Measurements from ENCODE around the gene TANGO6.

TANGO6 gene

DNA sequence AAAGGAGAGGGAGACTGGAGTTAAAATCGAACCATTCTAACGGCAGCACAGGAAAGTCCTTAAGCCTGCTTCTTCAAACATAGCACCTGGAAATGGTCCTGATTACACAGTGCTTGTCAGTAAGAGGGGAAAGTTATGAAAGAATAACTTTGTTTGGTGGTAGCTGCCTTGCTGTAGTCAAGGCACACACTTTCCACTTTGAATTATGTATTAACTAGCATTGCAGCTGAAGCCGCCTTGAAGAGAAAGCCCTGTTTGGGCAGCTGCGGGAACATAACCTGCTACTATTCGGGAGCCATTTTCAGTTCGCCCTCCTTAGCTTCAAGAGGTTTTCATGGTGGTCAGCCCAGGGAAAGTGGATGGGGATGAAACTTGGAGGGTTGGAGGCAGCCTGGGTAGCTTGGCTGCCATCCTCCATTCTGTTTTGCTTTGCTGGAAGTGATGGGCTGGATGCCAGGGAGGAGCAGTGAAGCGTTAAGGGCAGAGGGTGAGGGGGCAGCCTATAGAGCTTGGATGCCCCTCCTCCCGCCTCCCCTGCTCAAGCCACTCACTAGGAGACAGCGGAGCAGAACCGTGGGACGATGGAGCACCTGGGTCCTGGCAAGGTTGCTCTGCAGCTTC, 256.9 kb downstream of the TANGO6 start:
- Histone ChIP-seq H3K9me3 (ENCODE audit: severe bottlenecking) (no peaks in the 10 kb centered on the region), H3K4me1 (ENCODE audit: insufficient read depth, poor library complexity, severe bottlenecking) (peaks cover 3% of the 10 kb centered on the region), H3K27me3 (ENCODE audit: insufficient read depth, poor library complexity, severe bottlenecking) (no peaks in the 10 kb centered on the region), H3K36me3 (ENCODE audit: low read depth) (no peaks in the 10 kb centered on the region), H3K4me3 (ENCODE audit: severe bottlenecking) (no peak overlapping the region), H3K27ac (ENCODE audit: poor library complexity, severe bottlenecking) (no peak overlapping the region)
- ATAC-seq (ENCODE audit: low read depth) (no peak), DNase-seq (ENCODE audit: low spot score) (no peak)
- TF ChIP-seq, protein P1, sequence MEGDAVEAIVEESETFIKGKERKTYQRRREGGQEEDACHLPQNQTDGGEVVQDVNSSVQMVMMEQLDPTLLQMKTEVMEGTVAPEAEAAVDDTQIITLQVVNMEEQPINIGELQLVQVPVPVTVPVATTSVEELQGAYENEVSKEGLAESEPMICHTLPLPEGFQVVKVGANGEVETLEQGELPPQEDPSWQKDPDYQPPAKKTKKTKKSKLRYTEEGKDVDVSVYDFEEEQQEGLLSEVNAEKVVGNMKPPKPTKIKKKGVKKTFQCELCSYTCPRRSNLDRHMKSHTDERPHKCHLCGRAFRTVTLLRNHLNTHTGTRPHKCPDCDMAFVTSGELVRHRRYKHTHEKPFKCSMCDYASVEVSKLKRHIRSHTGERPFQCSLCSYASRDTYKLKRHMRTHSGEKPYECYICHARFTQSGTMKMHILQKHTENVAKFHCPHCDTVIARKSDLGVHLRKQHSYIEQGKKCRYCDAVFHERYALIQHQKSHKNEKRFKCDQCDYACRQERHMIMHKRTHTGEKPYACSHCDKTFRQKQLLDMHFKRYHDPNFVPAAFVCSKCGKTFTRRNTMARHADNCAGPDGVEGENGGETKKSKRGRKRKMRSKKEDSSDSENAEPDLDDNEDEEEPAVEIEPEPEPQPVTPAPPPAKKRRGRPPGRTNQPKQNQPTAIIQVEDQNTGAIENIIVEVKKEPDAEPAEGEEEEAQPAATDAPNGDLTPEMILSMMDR (IDR thresholded peaks at IDR 0.05; ENCODE audit: poor library complexity, severe bottlenecking), result no peak

DNA sequence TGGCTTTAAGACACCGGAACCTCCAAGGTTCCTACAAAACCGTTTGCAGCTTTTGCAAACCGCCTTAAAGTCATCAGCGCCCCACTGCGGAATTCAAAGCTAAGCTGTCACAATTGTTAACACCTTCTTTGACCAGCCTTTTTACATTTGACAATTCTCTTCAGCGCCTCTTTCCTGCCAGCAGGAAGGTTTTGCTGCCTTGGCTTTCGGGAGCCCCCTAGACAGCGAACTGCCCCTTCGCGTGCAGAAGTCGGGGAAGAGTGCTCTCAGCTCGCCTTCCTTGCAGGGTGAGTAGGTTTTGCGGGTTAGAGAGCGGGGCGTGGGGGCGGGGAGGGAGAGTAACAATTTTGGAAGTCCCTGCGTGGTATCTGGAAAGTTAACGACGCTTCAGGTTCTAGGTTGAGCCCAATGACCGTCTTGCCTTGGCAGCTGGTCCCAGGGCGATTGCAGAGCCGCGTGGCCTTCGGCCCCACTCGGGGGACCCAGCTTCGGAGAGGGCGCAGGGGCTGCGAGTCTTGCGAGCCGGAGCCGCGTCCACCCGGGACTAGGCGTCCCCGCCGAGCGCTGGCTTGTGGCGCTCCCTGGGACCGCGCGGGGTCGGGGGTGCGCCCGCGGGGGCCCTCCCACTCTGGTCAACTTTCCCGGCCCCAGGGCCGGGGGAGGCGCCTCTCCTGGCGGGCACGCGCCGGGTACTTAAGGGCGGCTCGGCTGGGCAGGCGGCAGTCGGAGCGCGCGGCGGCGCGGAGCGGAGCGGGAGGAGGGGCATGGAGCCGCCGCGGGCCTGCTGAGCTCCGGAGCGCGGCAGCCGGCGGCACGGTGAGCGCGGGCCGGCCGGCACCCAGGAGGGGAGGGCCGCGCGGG, 262.4 kb downstream of the TANGO6 start, which contains the start of gene HAS3:
TSS of gene HAS3 (plus strand) at position 153 of the 861 bp plus-strand sequence. CDS start 3,743 bp downstream, outside the sequence.
- no peaks in the 10 kb centered on the region for H3K27me3 ChIP-seq (ENCODE audit: insufficient read depth, poor library complexity, severe bottlenecking)
- peaks cover 1% of the 10 kb centered on the region for H3K4me1 ChIP-seq (ENCODE audit: insufficient read depth, poor library complexity, severe bottlenecking)
- peak within 1 kb of the TSS; percentile 47 for H3K27ac ChIP-seq (ENCODE audit: poor library complexity, severe bottlenecking)
- H3K36me3 ChIP-seq (ENCODE audit: low read depth), result peaks cover 19% of the 10 kb centered on the region
- H3K9me3 ChIP-seq (ENCODE audit: severe bottlenecking), result no peaks in the 10 kb centered on the region
- TF ChIP-seq, protein P1 (IDR thresholded peaks at IDR 0.05; ENCODE audit: poor library complexity, severe bottlenecking), result peak; percentile 79
- ATAC-seq (ENCODE audit: low read depth), result peak; percentile 58
- peak within 1 kb of the TSS; percentile 50 for H3K4me3 ChIP-seq (ENCODE audit: severe bottlenecking)
- DNase-seq (ENCODE audit: low spot score), result no peak

GRCh38 chr16:69106491-69107315, 263.4 kb downstream of the TANGO6 start:
- Histone ChIP-seq H3K27ac (ENCODE audit: poor library complexity, severe bottlenecking) (peak overlapping the region; percentile 47), H3K4me3 (ENCODE audit: severe bottlenecking) (peak overlapping the region; percentile 50), H3K27me3 (ENCODE audit: insufficient read depth, poor library complexity, severe bottlenecking) (no peaks in the 10 kb centered on the region), H3K9me3 (ENCODE audit: severe bottlenecking) (no peaks in the 10 kb centered on the region), H3K36me3 (ENCODE audit: low read depth) (peaks cover 21% of the 10 kb centered on the region), H3K4me1 (ENCODE audit: insufficient read depth, poor library complexity, severe bottlenecking) (no peaks in the 10 kb centered on the region)
- ATAC-seq (ENCODE audit: low read depth) (peak; percentile 17), DNase-seq (ENCODE audit: low spot score) (no peak)
- TF ChIP-seq, protein P1 (IDR thresholded peaks at IDR 0.05; ENCODE audit: poor library complexity, severe bottlenecking), result no peak

GRCh38 chr16:69107316-69107962, 264.1 kb downstream of the TANGO6 start:
- H3K27ac ChIP-seq (ENCODE audit: poor library complexity, severe bottlenecking), result peak overlapping the region; percentile 47
- no peak for DNase-seq (ENCODE audit: low spot score)
- H3K4me1 ChIP-seq (ENCODE audit: insufficient read depth, poor library complexity, severe bottlenecking), result no peaks in the 10 kb centered on the region
- peaks cover 28% of the 10 kb centered on the region for H3K36me3 ChIP-seq (ENCODE audit: low read depth)
- no peaks in the 10 kb centered on the region for H3K27me3 ChIP-seq (ENCODE audit: insufficient read depth, poor library complexity, severe bottlenecking)
- TF ChIP-seq, protein P1 (IDR thresholded peaks at IDR 0.05; ENCODE audit: poor library complexity, severe bottlenecking), result peak; percentile 20
- peak; percentile 29 for ATAC-seq (ENCODE audit: low read depth)
- H3K9me3 ChIP-seq (ENCODE audit: severe bottlenecking), result no peaks in the 10 kb centered on the region
- peak overlapping the region; percentile 50 for H3K4me3 ChIP-seq (ENCODE audit: severe bottlenecking)
